GM12865 (cell line): Measurements from ENCODE around the gene RGS6.

Experiments used
- DNase-seq: peaks from one replicate; pipeline ENCODE4 v3.0.0; 2010; ENCODE audit warnings: low read depth
- H3K4me3 ChIP-seq: 2 replicates; pipeline ENCODE4 v1.5.1; 2011; ENCODE audit warnings: mild to moderate bottlenecking, low read depth, low read length, control low read depth
- CTCF ChIP-seq: IDR thresholded peaks from 2 replicates; pipeline ENCODE4 v1.5.1; 2011; ENCODE audit warnings: low read length, control low read depth, low read depth, inconsistent platforms; ENCODE audit not compliant: insufficient read depth; ENCODE audit errors: missing control alignments

Gene RGS6

GRCh38 chr14:72472845-72473244 lies 540.6 kb downstream of the RGS6 start:
- no peak for DNase-seq
- no peak for TF ChIP-seq CTCF
- no peak overlapping the region for H3K4me3 ChIP-seq

GRCh38 chr14:72476657-72477499 lies 544.6 kb downstream of the RGS6 start:
- peak; percentile 98 for DNase-seq
- H3K4me3 ChIP-seq = peak overlapping the region; percentile 30

GRCh38 chr14:72477578-72477977 lies 545.3 kb downstream of the RGS6 start:
- peak overlapping the region; percentile 30 for H3K4me3 ChIP-seq
- peak; percentile 52 for DNase-seq

More at GRCh38 chr14:72476657-72477499, 544.6 kb downstream of the RGS6 start:
- no peak for TF ChIP-seq CTCF

- no peak for TF ChIP-seq CTCF
- no peak for DNase-seq
- H3K4me3 ChIP-seq = no peak overlapping the region
Measured at GRCh38 chr14:72478471-72478893, 546.3 kb downstream of the RGS6 start.

- no peak for TF ChIP-seq CTCF
- peak; percentile 83 for DNase-seq
Measured at GRCh38 chr14:72479461-72479931, 547.3 kb downstream of the RGS6 start.

GRCh38 chr14:72480464-72481243 lies 548.4 kb downstream of the RGS6 start:
- TF ChIP-seq CTCF = no peak
- no peak overlapping the region; the same call in 1 of the 2 replicates for H3K4me3 ChIP-seq
- DNase-seq = peak; percentile 59

More at GRCh38 chr14:72479461-72479931, 547.3 kb downstream of the RGS6 start:
- peak overlapping the region; percentile 26 for H3K4me3 ChIP-seq

- DNase-seq = no peak
- no peak for TF ChIP-seq CTCF
- no peak overlapping the region for H3K4me3 ChIP-seq
Measured at GRCh38 chr14:72483311-72483710, 551.1 kb downstream of the RGS6 start.
